ENCODE results near the gene FIBIN. TPM values are rescaled to one million over a fixed set of nuclear protein-coding genes. Genes with fewer than 3 reads are reported as not detected.

The FIBIN gene
- total RNA-seq, 1 donor from 2014 or later: 0.09 TPM

DNA sequence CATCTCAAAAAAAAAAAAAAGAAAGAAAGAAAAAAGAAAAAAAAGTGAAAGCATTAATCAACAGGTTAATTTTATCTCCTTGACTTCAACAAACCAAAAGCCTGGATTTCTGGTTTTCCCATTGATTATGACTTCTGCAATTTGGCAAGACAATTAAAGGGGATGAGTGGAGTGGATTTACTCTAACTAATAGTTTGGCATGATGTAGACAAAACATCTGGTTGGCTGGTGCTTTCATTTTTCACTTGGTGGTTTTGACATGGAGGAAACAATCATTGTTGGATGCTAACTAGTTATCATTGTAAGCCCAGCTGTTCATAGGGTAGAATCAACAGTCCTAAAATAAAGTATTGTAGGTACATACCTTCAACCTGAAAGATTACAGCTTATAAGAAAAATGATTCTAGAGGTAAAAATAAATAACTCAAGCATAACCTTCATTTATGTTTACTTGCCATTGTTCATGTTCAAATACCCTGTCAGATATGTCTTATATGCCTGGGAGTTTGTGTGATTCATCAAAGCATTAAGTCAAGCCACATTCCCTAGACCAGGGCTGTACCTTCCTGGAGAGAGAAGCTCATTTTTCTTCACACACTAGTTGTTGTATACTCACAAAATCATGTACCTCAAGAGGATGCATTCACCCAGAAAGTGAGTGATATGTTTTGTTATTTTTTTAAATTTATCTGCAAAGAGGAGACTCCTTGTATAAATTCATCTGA lies 15.1 kb downstream of the FIBIN start:
- Mint-ChIP-seq H3K9me3 (no peaks in the 10 kb centered on the region), H3K27ac (no peak overlapping the region), H3K4me1 (peaks cover 24% of the 10 kb centered on the region), H3K4me3 (no peak overlapping the region), H3K36me3 (no peaks in the 10 kb centered on the region), H3K27me3 (ENCODE audit: insufficient read depth, low read depth) (no peaks in the 10 kb centered on the region)
- TF ChIP-seq EZH2 (IDR thresholded peaks at IDR 0.05) (no peak), EZH2phosphoT487 (IDR thresholded peaks at IDR 0.05) (no peak), CTCF (IDR thresholded peaks at IDR 0.05) (no peak)
- Histone ChIP-seq H3K4me2 (no peak overlapping the region), H3F3A (ENCODE audit: low read depth) (peaks cover 5% of the 10 kb centered on the region), H3K36me3 (no peaks in the 10 kb centered on the region), H3K9me3 (ENCODE audit: low read depth) (no peaks in the 10 kb centered on the region), H3K27ac (no peak overlapping the region), H3K9ac (no peak overlapping the region), H3K79me2 (ENCODE audit: low read depth) (no peaks in the 10 kb centered on the region), H4K20me1 (ENCODE audit: low read depth) (no peaks in the 10 kb centered on the region), H3K27me3 (no peaks in the 10 kb centered on the region), H3K4me3 (no peak overlapping the region), H2AFZ (replicated peaks) (no peak overlapping the region), H3K4me1 (peaks cover 12% of the 10 kb centered on the region)
- no peak for DNase-seq (ENCODE audit: low spot score)

DNA sequence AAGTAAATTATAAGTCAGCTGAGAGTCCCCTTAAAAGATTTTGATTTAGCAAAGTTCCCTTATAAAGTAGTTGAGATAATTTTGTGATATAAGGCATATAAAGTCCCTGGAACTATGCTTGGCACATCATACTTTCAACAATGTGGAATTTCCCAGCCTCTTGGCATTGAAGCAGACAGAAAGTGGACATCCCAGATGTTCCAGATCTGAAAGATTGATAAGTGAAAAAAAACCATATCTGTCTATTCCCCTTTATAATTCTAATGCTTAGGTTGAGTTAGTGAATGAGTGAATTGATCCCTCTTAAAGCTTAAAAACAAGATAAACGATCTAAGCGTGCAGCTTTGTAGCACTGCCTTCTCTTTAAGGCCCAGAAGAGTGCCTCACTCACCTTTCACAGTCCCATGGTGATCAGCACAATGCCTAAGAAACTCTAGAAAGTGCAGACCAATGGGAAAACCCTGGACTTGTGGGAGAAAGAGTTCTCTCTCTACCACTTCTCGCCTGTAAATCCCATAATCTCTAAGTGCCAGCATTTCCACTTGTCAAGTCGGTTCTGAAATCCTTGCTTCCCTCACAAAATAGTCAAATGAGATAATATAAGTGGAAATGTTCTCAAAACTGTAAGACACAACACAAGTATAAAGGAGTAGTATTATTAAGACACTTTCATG lies 17.8 kb downstream of the FIBIN start:
- no peak overlapping the region for H3K4me3 Mint-ChIP-seq
- Histone ChIP-seq H3K4me3 (no peak overlapping the region), H4K20me1 (ENCODE audit: low read depth) (no peaks in the 10 kb centered on the region), H3K9me3 (ENCODE audit: low read depth) (no peaks in the 10 kb centered on the region), H3K4me2 (no peak overlapping the region), H3K36me3 (no peaks in the 10 kb centered on the region), H3K79me2 (ENCODE audit: low read depth) (no peaks in the 10 kb centered on the region), H3K27me3 (no peaks in the 10 kb centered on the region), H3K27ac (no peak overlapping the region), H2AFZ (replicated peaks) (no peak overlapping the region), H3K9ac (no peak overlapping the region), H3K4me1 (peaks cover 15% of the 10 kb centered on the region), H3F3A (ENCODE audit: low read depth) (peaks cover 5% of the 10 kb centered on the region)
- peak; percentile 5 for DNase-seq (ENCODE audit: low spot score)
- H3K4me1 Mint-ChIP-seq: peaks cover 27% of the 10 kb centered on the region
- H3K27me3 Mint-ChIP-seq (ENCODE audit: insufficient read depth, low read depth): peaks cover 2% of the 10 kb centered on the region
- no peaks in the 10 kb centered on the region for H3K9me3 Mint-ChIP-seq
- TF ChIP-seq EZH2phosphoT487 (IDR thresholded peaks at IDR 0.05): no peak
- TF ChIP-seq EZH2 (IDR thresholded peaks at IDR 0.05): no peak
- TF ChIP-seq CTCF (IDR thresholded peaks at IDR 0.05): no peak
- H3K36me3 Mint-ChIP-seq: no peaks in the 10 kb centered on the region
- no peak overlapping the region for H3K27ac Mint-ChIP-seq

DNA sequence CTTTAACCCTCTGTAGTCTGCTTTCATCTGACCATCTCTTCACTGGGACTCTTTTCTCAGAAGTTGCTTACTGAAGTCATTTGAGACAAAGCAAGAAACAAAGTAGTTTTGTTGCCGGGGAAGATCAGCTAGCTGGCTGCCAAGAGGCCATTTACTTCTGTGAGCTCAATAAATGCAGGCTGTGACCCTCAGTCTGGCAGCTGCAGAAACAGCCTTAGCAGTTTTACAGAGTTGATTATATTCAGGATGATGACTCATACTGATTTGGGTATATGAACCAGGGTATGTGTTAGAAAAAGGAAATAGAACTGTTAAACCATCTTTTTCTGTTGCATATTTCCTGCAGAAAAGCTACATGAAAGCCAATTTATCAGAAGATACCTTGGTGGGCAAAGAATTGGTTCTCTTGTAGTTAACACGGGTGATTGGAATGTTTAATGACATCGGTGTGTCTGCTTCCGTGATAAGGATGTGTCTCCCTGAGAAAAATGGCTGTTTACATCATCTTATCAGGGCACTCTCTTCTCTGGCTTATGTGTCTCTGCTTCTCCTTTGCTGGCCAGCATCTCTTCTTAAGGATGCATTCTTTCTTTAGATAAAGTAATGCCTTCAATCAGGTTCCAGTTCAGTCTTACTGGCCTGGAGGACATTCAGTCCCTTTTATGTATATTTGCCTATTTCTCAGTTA lies 18.5 kb downstream of the FIBIN start:
- Mint-ChIP-seq H3K4me3 (no peak overlapping the region), H3K36me3 (no peaks in the 10 kb centered on the region), H3K27me3 (ENCODE audit: insufficient read depth, low read depth) (peaks cover 2% of the 10 kb centered on the region), H3K4me1 (peaks cover 27% of the 10 kb centered on the region), H3K9me3 (no peaks in the 10 kb centered on the region), H3K27ac (no peak overlapping the region)
- peak; percentile 26 for DNase-seq (ENCODE audit: low spot score)
- Histone ChIP-seq H3K9me3 (ENCODE audit: low read depth) (no peaks in the 10 kb centered on the region), H3K27ac (no peak overlapping the region), H4K20me1 (ENCODE audit: low read depth) (no peaks in the 10 kb centered on the region), H3K27me3 (no peaks in the 10 kb centered on the region), H2AFZ (replicated peaks) (no peak overlapping the region), H3F3A (ENCODE audit: low read depth) (peaks cover 5% of the 10 kb centered on the region), H3K4me1 (peaks cover 15% of the 10 kb centered on the region), H3K4me2 (no peak overlapping the region), H3K9ac (no peak overlapping the region), H3K36me3 (no peaks in the 10 kb centered on the region), H3K4me3 (no peak overlapping the region), H3K79me2 (ENCODE audit: low read depth) (no peaks in the 10 kb centered on the region)
- TF ChIP-seq EZH2phosphoT487 (IDR thresholded peaks at IDR 0.05) (no peak), EZH2 (IDR thresholded peaks at IDR 0.05) (no peak), CTCF (IDR thresholded peaks at IDR 0.05) (no peak)
